Glomerular visceral epithelial cell (primary cell): ENCODE data around the gene LTBP1.

Experiments used
- DNase-seq: peaks from one replicate; pipeline ENCODE4 v3.0.0-alpha.2; 2016; ENCODE audit errors: extremely low spot score

LTBP1 gene

GRCh38 chr2:33267756-33268155, 321.0 kb downstream of the LTBP1 start:
- no peak for DNase-seq

GRCh38 chr2:33268246-33268831, 321.6 kb downstream of the LTBP1 start:
- DNase-seq, result no peak

GRCh38 chr2:33272001-33272400, 325.2 kb downstream of the LTBP1 start:
- peak; percentile 37 for DNase-seq

DNA sequence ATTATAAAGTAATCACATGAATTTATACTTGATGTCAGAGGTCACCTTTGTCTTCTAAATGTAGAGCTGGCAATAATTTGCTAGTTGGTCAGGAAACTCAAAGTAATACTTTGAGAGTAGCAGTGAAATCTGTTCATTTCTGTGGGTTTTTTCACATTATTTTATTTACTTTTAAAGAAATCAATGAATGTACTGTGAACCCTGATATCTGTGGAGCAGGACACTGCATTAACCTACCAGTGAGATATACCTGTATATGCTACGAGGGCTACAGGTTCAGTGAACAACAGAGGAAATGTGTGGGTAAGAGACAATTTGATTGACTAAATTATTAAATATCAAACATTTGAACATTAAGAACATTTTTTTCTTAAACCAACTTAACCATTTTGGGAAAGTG, 326.7 kb downstream of the LTBP1 start:
- DNase-seq, result no peak

DNA sequence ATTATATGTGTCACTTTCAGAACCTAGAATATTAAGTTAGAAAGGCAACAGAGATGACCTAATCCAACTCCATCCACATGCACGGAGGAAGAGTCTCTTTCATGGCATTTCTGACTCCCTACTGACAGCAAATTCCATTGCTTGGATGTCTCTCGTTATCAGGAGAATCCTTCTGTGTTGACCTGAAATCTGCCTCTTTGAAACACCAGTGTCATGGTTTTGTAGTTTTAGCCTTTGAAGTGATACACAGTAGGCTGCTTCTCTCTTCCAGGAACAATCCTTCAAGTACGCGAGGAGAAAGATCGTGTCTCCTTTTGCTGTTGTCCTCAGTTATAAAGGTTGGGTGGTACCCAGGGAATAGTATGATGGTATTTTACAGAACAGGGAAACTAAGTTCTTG, 327.8 kb downstream of the LTBP1 start:
- DNase-seq, result no peak

DNA sequence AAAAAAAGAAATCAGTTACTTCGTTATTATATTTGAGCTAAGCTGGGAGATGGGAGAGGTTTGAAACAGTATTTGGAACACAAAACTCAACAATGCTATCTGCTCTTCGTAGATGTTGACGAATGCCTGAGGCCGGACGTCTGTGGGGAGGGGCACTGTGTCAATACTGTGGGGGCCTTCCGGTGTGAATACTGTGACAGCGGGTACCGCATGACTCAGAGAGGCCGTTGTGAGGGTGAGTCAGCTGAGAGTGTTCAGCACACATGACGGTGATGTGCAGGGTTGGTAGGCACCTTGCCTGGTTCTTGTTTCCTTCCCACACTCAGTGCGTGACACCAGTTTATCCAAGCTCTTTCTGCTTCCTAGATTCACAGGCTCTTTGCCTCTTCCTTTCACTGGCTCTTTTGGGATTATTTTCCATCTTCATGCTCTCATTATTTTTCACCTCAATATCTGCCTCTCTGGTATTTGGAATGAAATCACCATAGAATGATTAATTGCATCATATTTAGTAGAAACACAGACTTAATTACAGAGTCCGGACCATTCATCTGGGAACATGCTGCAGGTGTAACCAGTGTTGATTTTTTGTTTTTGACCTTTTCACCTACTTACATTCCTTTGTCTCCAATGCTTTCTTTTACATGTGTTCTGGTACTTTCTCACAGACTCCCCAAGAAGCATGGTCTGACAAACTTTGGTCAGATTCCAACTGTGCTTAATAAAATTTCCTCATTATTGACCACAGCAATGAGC, 329.1 kb downstream of the LTBP1 start:
- DNase-seq, result peak; percentile 76

GRCh38 chr2:33277002-33277426, 330.3 kb downstream of the LTBP1 start:
- no peak for DNase-seq

DNA sequence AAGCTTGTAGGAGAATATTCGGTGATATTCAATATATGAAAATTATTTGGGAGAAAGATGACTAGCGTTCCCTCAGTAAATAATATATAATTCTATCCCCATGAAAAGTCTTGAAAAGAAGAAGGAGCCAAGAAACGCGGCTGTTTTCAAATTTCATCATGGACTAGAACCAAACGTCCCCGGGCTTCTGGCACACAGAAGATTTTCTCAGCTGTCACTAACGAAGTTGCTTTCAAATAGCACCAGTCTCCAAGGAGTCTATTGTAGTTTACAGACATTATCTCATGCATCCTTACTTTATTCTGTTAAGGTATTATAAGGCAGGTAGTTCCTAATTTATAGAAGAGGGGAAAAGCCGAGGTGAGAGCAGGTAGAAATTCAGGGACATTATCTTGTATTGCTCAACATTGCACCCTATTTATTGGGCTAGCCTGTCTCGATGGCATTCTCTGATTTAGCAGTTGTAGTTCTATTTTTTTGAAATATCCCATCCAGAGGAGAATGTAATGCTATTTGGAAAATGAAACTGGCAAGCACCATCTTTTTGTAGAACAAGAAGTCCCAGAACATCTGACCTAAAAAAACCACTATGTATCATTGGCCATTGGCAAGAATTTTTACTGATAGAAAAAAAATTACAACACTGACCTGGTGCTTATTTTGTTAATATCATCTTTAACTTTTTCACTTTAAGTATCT, 331.6 kb downstream of the LTBP1 start:
- DNase-seq, result no peak

DNA sequence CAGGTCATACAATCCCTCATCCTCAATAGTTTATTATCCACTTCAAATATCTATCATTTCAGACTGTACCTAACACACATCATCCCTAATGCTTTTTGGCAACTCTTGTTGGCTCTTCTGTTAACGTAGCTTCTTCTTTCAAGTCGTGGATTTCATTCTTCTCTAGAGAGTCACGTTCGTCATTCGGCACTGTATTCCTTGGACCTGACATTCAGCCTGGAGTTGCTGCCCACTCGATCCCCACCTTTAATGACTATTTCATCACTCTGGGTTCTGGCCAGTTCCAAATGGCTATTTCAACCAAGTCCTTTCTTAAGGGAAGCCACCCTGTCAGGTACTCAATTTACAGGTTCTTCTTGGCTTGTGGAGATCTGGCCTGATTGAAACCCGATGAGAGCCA, 337.5 kb downstream of the LTBP1 start:
- DNase-seq, result no peak

- DNase-seq, result no peak
These were observed 340.8 kb downstream of the LTBP1 start for GRCh38 chr2:33287507-33288005.

GRCh38 chr2:33288011-33288410, 341.3 kb downstream of the LTBP1 start:
- no peak for DNase-seq

DNA sequence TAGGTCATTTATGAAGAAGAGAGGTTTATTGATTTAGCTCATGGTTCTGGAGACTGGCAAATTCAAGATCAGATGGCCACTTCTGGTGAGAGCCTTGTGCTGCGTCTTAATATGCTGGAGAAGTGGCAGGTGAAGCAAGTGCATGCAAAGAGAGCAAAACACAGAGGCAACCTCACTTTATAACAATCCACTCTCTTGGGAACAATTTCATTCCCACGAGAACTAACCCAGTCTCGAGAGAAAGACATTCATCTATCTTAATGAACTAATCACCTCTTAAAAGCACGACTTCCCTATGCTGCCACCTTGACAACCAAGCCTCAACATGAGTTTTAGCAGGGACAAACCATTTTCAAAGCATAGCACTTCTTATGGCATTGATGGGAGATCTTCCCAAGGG, 343.2 kb downstream of the LTBP1 start:
- no peak for DNase-seq

DNA sequence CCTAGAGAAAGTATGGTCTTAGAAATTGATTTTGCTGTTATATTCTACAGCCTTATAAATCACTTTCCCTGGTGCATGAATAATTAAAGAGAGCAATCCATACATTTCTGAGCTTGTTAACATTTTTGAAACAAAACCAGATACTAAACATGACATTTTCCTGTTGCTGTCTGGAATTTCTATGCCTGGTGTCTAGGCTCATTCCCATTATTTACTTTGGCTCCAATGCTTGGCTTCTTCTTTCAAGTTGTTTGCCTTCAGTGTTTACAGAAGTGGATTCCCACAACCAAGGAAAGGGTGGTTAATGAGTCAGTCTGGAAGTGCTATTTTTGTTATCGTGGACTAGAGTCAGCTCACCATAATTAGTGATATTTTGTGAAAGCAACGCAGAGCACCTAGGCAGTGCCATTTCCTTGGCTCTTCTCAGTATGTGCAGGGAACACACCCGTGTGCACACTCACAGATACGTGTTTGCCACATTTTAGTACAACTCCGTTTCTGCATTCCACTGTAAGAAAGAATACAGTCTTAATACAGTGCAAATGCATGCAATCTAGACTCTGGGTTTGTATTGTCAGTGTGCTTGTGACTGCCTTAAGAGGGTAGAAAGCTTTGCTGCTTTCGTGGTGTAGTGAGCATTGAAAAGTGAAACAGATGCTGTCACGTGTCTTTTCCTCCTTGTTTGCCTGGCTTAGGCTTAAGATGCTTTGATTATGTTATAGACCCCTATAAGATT, 344.7 kb downstream of the LTBP1 start:
- DNase-seq, result peak; percentile 13

GRCh38 chr2:33292063-33292462, 345.3 kb downstream of the LTBP1 start:
- no peak for DNase-seq

DNA sequence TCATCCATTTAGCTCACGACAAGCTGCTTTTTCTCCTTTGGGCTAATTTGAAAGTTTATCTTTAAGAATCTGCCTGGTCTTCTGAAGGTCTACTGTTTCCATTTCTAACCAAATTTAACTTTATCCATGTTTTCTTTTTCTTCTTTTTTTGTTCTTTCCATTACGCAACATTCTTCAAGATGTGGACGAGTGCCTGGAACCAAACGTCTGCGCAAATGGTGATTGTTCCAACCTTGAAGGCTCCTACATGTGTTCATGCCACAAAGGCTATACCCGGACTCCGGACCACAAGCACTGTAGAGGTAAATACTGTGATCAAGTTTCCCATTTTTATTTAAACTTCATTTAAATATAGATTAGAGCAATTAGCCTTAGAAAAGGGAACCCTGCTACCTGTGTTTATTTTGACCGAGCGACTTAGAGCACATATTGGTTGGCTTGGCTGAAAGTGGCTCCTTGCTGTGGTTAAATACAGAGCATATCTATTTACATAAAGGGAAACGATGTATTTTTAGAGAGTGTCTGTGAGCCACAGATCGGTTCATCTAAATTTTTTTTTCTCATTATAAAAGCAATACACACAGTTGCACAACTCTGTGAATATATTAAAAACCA, 346.3 kb downstream of the LTBP1 start:
- DNase-seq, result no peak

GRCh38 chr2:33298233-33298632, 351.5 kb downstream of the LTBP1 start:
- DNase-seq, result no peak

DNA sequence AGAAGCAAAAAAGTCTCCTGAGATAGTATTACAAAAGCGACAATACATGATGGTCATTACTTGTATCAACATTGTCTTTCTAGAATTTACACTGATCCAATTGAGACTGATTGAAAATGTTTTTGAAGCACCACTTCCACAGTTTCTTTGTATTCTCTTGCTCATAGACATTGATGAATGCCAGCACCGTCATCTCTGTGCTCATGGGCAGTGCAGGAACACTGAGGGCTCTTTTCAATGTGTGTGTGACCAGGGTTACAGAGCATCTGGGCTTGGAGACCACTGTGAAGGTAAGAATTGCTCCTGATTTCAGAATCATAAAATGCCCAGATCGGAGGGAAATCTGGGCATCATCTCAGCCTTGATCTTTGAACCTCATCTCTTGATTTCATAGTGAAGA, 354.6 kb downstream of the LTBP1 start:
- no peak for DNase-seq

GRCh38 chr2:33302348-33302747, 355.6 kb downstream of the LTBP1 start:
- DNase-seq, result no peak

DNA sequence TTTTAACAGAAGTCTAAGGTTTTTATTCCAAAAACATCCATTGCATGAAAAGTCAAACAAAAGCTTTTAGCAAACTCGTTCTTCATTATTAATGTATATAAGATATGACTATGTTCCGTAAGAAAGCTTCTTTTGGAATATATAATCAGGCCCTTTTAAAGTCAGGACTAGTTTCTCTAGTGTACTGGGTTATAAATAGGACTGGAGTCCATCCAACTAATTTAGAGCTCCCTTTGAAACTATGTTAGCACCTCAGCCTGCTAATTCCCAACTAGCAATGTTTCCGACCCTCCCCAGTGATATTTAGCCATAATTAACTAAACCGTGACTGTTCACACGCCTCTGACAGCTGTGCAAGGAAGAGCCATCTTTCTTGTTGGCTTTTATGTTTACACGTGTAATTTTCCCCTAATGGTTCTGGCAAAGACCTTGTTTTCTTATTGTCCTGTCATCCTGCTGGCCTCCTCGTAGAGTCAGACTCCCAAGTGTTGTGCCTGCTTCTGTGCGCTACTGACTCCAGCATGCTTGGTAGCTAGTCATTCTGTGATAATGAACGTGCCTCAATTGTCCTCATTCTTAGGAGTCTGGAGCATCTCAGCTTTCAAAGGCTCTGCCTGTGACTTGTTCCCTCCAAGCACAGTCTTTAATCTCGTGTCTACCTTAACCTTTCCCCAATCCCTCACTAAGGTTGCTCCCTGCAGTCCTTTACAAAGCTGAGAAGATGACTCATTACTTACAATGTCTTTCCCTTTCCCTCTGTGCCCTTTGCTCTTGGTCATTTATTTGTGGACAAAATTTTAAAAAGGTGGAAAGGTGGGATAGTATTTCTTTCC, 357.5 kb downstream of the LTBP1 start:
- no peak for DNase-seq

DNA sequence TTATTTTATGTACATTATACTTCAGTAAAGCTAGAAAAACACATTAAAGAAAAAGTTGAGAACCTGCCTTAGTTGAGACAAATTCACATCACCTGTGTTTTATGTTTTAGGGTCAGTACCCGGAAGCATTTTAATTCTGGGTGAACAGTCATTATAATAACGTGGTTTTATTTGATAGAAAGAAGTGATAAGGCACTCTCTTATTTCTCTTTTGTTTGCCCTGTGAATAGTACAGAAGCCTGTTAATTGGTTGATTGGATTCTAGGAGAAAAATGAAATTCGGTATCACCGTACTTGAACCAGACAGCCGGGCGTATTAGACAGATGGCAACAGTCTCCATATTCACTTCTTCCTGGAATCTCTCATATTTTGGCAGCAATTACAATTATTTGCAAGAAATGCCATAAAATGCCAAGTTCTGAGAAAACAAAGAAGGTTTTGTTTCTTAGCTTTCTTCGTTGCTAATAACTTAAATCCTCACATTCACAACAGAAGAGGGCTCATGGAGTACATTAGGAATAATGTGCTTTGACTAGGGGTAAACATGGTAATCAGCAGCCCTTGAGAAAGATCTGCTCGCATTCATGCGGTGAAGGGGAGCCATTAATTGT, 361.0 kb downstream of the LTBP1 start:
- DNase-seq, result no peak
